ENCODE measurements around the gene SLC19A1.
A peak's percentile ranks its signal among the peaks of the same experiment; 100 is the strongest.

Gene SLC19A1

GRCh38 chr21:45578811-45579381 lies 36.7 kb upstream of the SLC19A1 start:
- H3K27ac ChIP-seq, result no peak overlapping the region
- H3K4me3 ChIP-seq, result no peak overlapping the region
- no peaks in the 10 kb centered on the region for H3K4me1 ChIP-seq
- no peaks in the 10 kb centered on the region for H3K36me3 ChIP-seq
- no peaks in the 10 kb centered on the region for H3K9me3 ChIP-seq
- peaks cover 0 to 78% of the 10 kb centered on the region in 2 donors for H3K27me3 ChIP-seq
- intact Hi-C loops (cut with DNase I; ENCODE audit: low total_unique reads), result no loop called here
- no peak for TF ChIP-seq CTCF (IDR thresholded peaks at IDR 0.05)
- peak in 1 of 2 donors; percentile 60 for DNase-seq

GRCh38 chr21:45578176-45578801 lies 36.0 kb upstream of the SLC19A1 start:
- Histone ChIP-seq H3K9me3 (no peaks in the 10 kb centered on the region), H3K27ac (no peak overlapping the region), H3K27me3 (peaks cover 0 to 74% of the 10 kb centered on the region in 2 donors), H3K4me1 (no peaks in the 10 kb centered on the region), H3K36me3 (no peaks in the 10 kb centered on the region), H3K4me3 (no peak overlapping the region)
- DNase-seq, result peak in 1 of 2 donors; percentile 59
- TF ChIP-seq CTCF (IDR thresholded peaks at IDR 0.05), result no peak
- intact Hi-C loops (cut with DNase I; ENCODE audit: low total_unique reads), result no loop called here

GRCh38 chr21:45577801-45578175 lies 35.5 kb upstream of the SLC19A1 start:
- Histone ChIP-seq H3K4me1 (no peaks in the 10 kb centered on the region), H3K9me3 (no peaks in the 10 kb centered on the region), H3K27me3 (peaks cover 0 to 74% of the 10 kb centered on the region in 2 donors), H3K27ac (no peak overlapping the region), H3K4me3 (no peak overlapping the region), H3K36me3 (no peaks in the 10 kb centered on the region)
- intact Hi-C loops (cut with DNase I; ENCODE audit: low total_unique reads), result no loop called here
- DNase-seq, result no peak
- TF ChIP-seq CTCF (IDR thresholded peaks at IDR 0.05), result no peak

GRCh38 chr21:45576838-45577737 lies 34.8 kb upstream of the SLC19A1 start:
- TF ChIP-seq CTCF (IDR thresholded peaks at IDR 0.05), result no peak
- Histone ChIP-seq H3K27ac (no peak overlapping the region), H3K9me3 (no peaks in the 10 kb centered on the region), H3K4me1 (no peaks in the 10 kb centered on the region), H3K36me3 (no peaks in the 10 kb centered on the region), H3K27me3 (peaks cover 0 to 79% of the 10 kb centered on the region in 2 donors), H3K4me3 (no peak overlapping the region)
- intact Hi-C loops (cut with DNase I; ENCODE audit: low total_unique reads), result no loop called here
- DNase-seq, result peak in 1 of 2 donors; percentile 58

GRCh38 chr21:45575993-45576837 lies 34.0 kb upstream of the SLC19A1 start:
- intact Hi-C loops (cut with DNase I; ENCODE audit: low total_unique reads), result no loop called here
- Histone ChIP-seq H3K27ac (no peak overlapping the region), H3K9me3 (no peaks in the 10 kb centered on the region), H3K4me3 (no peak overlapping the region), H3K4me1 (no peaks in the 10 kb centered on the region), H3K27me3 (peaks cover 0 to 77% of the 10 kb centered on the region in 2 donors), H3K36me3 (no peaks in the 10 kb centered on the region)
- DNase-seq, result peak in 1 of 2 donors; percentile 54
- no peak for TF ChIP-seq CTCF (IDR thresholded peaks at IDR 0.05)

Data from tibial artery (tissue), 4 donors.